GM10266 (cell line): ENCODE measurements around the gene RPS21.

ENCODE experiments used
- DNase-seq: peaks from one replicate; pipeline ENCODE4 v3.0.0; 2012; ENCODE audit errors: extremely low spot score
- CTCF ChIP-seq: IDR thresholded peaks from 2 replicates; pipeline ENCODE4 v1.5.1; 2012; ENCODE audit warnings: mild to moderate bottlenecking, low read depth; ENCODE audit not compliant: control insufficient read depth, insufficient read depth; ENCODE audit errors: missing control alignments

The RPS21 gene

GRCh38 chr20:62392621-62393334 lies 5.9 kb downstream of the RPS21 start:
- no peak for DNase-seq
- no peak for TF ChIP-seq CTCF

GRCh38 chr20:62393335-62393665 lies 6.4 kb downstream of the RPS21 start:
- DNase-seq, result no peak
- no peak for TF ChIP-seq CTCF

GRCh38 chr20:62393830-62394229 lies 6.9 kb downstream of the RPS21 start:
- DNase-seq, result no peak
- TF ChIP-seq CTCF, result no peak

- no peak for DNase-seq
- no peak for TF ChIP-seq CTCF
Observed at GRCh38 chr20:62394248-62395245, 7.6 kb downstream of the RPS21 start.

GRCh38 chr20:62395311-62396242 lies 8.7 kb downstream of the RPS21 start:
- no peak for TF ChIP-seq CTCF
- DNase-seq, result no peak

GRCh38 chr20:62396367-62397239 lies 9.7 kb downstream of the RPS21 start:
- no peak for DNase-seq
- TF ChIP-seq CTCF, result no peak
